ENCODE results near the gene MACROD1.

Gene MACROD1

DNA sequence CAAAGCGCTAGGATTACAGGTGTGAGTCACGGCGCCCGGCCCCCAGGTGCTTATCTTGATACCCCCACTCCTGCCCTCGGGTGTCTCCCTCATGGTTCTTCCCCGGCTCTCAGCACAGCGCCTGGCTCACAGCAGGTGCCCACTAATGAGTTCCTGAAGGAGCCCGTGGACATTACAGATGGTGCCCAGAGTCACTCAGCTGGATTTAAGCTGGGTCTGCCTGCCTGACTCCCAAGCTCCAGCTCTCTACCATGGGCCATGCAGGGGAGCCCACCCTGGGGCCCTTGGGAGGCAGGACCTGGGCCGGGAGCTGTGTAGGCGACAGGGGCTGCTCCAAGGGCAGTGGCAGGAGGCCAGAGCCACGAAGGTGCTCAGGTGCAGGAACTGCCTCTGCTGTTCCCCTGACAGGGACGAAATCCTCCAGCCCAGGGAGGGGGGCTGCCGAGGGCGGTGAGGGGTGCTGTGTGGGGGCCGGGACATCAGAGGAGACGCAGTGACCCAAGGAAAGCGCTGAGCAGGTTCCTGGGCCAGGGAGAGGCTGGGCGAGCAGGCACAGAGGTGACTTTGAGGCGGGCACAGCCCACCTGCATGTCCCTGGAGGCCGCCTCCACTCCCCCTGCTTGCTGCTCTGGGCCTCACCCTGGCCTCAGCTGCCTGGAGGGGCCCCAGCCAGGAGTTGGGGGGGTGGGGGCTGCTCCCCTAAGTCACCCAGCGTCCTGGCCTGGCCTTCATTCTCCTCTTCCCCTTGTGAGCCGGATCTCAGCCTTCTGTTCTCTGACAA is 144.7 kb downstream of the MACROD1 start:
- TF ChIP-seq POLR2A (IDR thresholded peaks at IDR 0.05; ENCODE audit: low read length) (no peak), GATA1 (IDR thresholded peaks at IDR 0.05; ENCODE audit: low read depth, low read length) (no peak)

GRCh38 chr11:64019106-64020037 is 146.5 kb downstream of the MACROD1 start:
- no peak for TF ChIP-seq POLR2A (IDR thresholded peaks at IDR 0.05; ENCODE audit: low read length)
- no peak for TF ChIP-seq GATA1 (IDR thresholded peaks at IDR 0.05; ENCODE audit: low read depth, low read length)
- no peak for DNase-seq

More for the DNA sequence above, 144.7 kb downstream of the MACROD1 start:
- no peak for DNase-seq

GRCh38 chr11:64018310-64018709 is 147.6 kb downstream of the MACROD1 start:
- DNase-seq: no peak
- TF ChIP-seq GATA1 (IDR thresholded peaks at IDR 0.05; ENCODE audit: low read depth, low read length) (no peak), POLR2A (IDR thresholded peaks at IDR 0.05; ENCODE audit: low read length) (no peak)

GRCh38 chr11:64017945-64018224 is 148.0 kb downstream of the MACROD1 start:
- no peak for TF ChIP-seq GATA1 (IDR thresholded peaks at IDR 0.05; ENCODE audit: low read depth, low read length)
- TF ChIP-seq POLR2A (IDR thresholded peaks at IDR 0.05; ENCODE audit: low read length): no peak
- DNase-seq: no peak

- DNase-seq: no peak
- TF ChIP-seq GATA1 (IDR thresholded peaks at IDR 0.05; ENCODE audit: low read depth, low read length) (no peak), POLR2A (IDR thresholded peaks at IDR 0.05; ENCODE audit: low read length) (no peak)
Measured at GRCh38 chr11:64015935-64016845, 149.7 kb downstream of the MACROD1 start.

- TF ChIP-seq GATA1 (IDR thresholded peaks at IDR 0.05; ENCODE audit: low read depth, low read length) (no peak), POLR2A (IDR thresholded peaks at IDR 0.05; ENCODE audit: low read length) (no peak)
- no peak for DNase-seq
Measured at GRCh38 chr11:64015510-64015909, 150.4 kb downstream of the MACROD1 start.

DNA sequence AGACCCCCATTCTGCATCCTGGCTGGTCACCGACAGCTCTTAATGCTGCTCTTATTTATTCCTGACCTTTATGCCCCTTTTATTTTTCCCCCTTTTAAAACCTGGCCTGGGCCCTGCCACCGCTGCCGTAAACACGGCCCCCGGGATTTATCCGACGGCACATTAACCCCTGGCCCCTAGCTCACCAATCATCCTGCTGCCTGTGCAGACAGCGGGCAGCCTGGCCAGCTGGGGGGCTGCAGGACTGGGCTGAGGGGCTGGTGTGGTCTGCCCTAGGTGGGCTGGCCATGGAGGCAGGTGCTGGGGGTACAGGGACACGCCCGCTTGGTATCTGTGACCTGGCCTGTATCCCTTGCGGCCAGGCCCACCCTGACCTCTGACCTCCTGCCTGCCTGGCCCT is 151.6 kb downstream of the MACROD1 start:
- no peak for DNase-seq
- TF ChIP-seq POLR2A (IDR thresholded peaks at IDR 0.05; ENCODE audit: low read length) (no peak), GATA1 (IDR thresholded peaks at IDR 0.05; ENCODE audit: low read depth, low read length) (no peak)

DNA sequence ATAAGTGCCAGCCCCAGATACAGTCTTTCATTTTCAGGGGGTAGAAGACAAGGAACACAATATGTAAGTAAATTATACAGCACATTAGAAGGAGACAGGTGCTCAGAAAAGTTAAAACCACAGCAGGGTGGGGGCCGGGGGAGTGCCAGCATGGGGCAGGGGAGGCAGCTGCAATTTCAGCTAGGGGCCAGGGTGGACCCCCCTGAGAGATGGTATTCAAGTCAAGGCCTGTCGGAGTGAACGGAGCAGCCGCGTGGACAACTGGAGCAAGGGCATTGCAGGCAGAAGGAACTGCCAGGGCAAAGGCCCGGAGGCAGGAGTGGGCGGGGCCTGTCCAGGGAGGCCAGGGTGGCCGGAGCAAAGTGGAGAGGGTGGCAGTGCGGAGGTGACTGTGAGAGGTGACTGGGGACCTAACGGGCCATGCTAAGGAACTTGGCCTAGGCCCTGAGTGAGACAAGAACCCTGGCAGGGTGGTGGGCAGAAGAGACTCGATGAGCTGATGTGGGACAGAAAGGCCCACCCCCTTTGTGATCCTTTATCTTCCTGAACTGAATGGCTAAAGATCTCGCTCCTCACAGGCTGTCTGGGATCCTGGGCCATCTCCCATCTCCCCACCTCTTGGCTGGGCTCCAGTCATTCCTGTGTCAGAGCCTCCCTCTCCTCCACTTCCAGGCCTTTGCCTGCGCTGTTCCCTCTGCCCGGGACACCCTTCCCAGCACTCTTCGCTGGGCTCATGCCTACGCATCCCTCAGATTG is 152.6 kb downstream of the MACROD1 start:
- no peak for TF ChIP-seq POLR2A (IDR thresholded peaks at IDR 0.05; ENCODE audit: low read length)
- no peak for TF ChIP-seq GATA1 (IDR thresholded peaks at IDR 0.05; ENCODE audit: low read depth, low read length)
- DNase-seq: no peak

- no peak for DNase-seq
- TF ChIP-seq POLR2A (IDR thresholded peaks at IDR 0.05; ENCODE audit: low read length): no peak
- TF ChIP-seq GATA1 (IDR thresholded peaks at IDR 0.05; ENCODE audit: low read depth, low read length): no peak
Measured at GRCh38 chr11:64011371-64011770, 154.5 kb downstream of the MACROD1 start.

DNA sequence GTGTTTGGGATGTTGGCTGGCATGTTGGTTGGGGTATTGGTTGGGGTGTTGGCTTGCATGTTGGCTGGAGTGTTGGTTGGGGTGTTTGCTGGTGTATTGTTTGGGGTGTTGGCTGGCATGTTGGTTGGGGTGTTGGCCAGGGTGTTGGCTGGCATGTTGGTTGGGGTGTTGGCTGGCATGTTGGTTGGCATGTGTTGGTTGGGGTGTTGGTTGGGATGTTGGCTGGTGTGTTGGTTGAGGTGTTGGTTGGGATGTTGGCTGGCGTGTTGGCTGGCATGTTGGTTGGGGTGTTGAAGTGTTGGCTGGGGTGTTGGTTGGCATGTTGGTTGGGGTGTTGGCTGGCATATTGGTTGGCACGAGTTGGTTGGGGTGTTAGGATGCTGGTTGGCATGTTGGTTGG is 155.1 kb downstream of the MACROD1 start:
- TF ChIP-seq POLR2A (IDR thresholded peaks at IDR 0.05; ENCODE audit: low read length) (no peak), GATA1 (IDR thresholded peaks at IDR 0.05; ENCODE audit: low read depth, low read length) (no peak)
- no peak for DNase-seq

DNA sequence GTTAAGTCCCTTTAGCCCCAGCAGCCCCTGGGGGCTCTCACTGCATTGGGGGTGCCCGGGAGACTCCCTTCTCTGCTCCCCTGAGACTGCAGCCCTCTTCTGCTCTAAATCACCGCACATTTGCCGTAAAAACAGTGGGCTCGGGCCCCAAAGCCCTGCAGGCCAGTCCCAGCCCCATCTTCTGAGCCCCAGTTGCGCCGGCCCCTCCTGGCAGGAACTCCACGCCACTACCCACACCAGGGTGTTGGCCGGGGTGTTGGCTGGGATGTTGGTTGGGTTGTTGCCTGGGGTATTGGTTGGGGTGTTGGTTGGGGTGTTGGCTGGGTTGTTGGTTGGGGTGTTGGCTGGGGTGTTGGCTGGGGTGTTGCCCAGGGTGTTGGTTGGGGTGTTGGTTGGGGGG is 156.2 kb downstream of the MACROD1 start:
- no peak for DNase-seq
- TF ChIP-seq POLR2A (IDR thresholded peaks at IDR 0.05; ENCODE audit: low read length) (no peak), GATA1 (IDR thresholded peaks at IDR 0.05; ENCODE audit: low read depth, low read length) (no peak)

GRCh38 chr11:64008914-64009633 is 156.8 kb downstream of the MACROD1 start:
- no peak for DNase-seq
- TF ChIP-seq POLR2A (IDR thresholded peaks at IDR 0.05; ENCODE audit: low read length) (no peak), GATA1 (IDR thresholded peaks at IDR 0.05; ENCODE audit: low read depth, low read length) (no peak)

Data from erythroblast (primary cell).